Right atrium auricular region (tissue), 2 donors: ENCODE results near the gene SGCD. TPM values are rescaled to one million over a fixed set of nuclear protein-coding genes. Genes with fewer than 3 reads are reported as not detected.

ENCODE experiments used
- DNase-seq: peaks from one replicate; pipeline ENCODE4 v3.0.0-alpha.2; 2019; ENCODE audit warnings: low spot score
- H3K27ac ChIP-seq, 2 donors: fragments of 200-600 bp; sonication (generic); 1 replicate in 1 of 2; 2 replicates in 1 of 2; pipeline ENCODE4 v1.5.1; 2016 to 2019
- H3K27me3 ChIP-seq, 2 donors: fragments of 200-600 bp; sonication (generic); one replicate each; pipeline versions ENCODE4 v1.5.1 to v1.6.0; 2017 to 2019
- H3K36me3 ChIP-seq: fragments of 200-600 bp; sonication (generic); one replicate; pipeline ENCODE4 v1.5.1; 2016
- H3K4me1 ChIP-seq, 2 donors: fragments of 200-600 bp; sonication (generic); one replicate each; pipeline versions ENCODE4 v1.5.1 to v1.6.0; 2017 to 2019
- H3K4me3 ChIP-seq, 2 donors: fragments of 200-600 bp; sonication (generic); 1 replicate in 1 of 2; 2 replicates in 1 of 2; pipeline ENCODE4 v1.5.1; 2017 to 2019; ENCODE audit warnings: mild to moderate bottlenecking in 1 of 2, moderate library complexity in 1 of 2
- H3K9me3 ChIP-seq, 2 donors: fragments of 200-600 bp; sonication (generic); one replicate each; pipeline ENCODE4 v1.5.1; 2019
- CTCF ChIP-seq, 2 donors: fragments of 200-600 bp; sonication (generic); IDR thresholded peaks; one replicate each; pipeline ENCODE4 v1.5.1; 2019; ENCODE audit warnings: antibody characterized with exemption in 2 of 2
- total RNA-seq, 2 donors: library from RNA; depleted of rRNA; stranded (reverse); fragments of >200 nt; gene quantifications; one replicate each; pipeline ENCODE4 v1.1.0, GENCODE V29; 2016

The SGCD gene
- total RNA-seq, 2 donors from 2014 or later, result 56.2 to 85.1 TPM

- TF ChIP-seq CTCF (IDR thresholded peaks at IDR 0.05), result no peak
- no peaks in the 10 kb centered on the region for H3K9me3 ChIP-seq
- H3K4me3 ChIP-seq, result no peak overlapping the region
Observed at GRCh38 chr5:156704139-156704538, 377.2 kb downstream of the SGCD start.

DNA sequence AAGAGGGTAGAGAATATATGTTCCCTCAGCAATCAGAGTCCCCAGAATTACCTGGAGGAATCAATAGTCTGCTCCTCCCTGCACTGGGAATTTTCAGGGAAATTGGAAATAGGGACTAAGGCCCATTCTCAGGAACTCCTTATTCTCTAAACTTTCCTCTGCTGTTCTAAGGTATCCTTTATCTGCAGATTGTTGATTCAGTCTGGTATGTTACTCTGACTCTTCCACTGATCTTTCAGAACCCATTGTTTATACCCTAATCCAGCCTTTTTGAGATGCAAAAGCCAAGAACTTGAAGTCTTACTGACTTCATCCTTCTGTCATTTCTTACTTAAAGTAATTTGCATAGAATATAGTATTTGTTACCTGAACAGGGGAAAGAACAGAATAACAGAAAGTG, 379.7 kb downstream of the SGCD start:
- no peak for TF ChIP-seq CTCF (IDR thresholded peaks at IDR 0.05)

More at GRCh38 chr5:156704139-156704538, 377.2 kb downstream of the SGCD start:
- H3K4me1 ChIP-seq, result no peaks in the 10 kb centered on the region
- H3K27me3 ChIP-seq, result no peaks in the 10 kb centered on the region
- no peak overlapping the region for H3K27ac ChIP-seq
- no peaks in the 10 kb centered on the region for H3K36me3 ChIP-seq
- no peak for DNase-seq

DNA sequence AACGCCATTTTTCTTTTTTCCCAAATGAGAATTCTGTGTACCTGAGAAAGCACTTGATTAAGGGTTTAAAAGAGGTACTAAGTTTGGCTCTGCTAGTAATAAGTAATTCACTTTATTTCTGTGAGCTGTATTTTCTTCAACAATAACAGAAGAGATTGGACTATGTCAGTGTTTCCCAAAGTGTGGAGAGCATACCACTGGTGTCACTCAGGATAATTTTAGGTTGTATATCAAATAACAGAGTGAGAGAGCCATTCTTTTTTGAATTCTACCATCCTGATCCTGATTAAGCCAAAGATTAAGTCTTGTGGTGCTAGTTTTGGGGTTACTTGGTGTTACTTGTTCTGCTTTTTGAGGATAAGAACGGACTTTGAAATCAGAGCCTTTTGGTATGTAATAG, 380.8 kb downstream of the SGCD start:
- no peaks in the 10 kb centered on the region for H3K4me1 ChIP-seq
- no peak for DNase-seq
- no peak for TF ChIP-seq CTCF (IDR thresholded peaks at IDR 0.05)
- H3K4me3 ChIP-seq, result peak overlapping the region in 1 of 2 donors; percentile 3
- no peaks in the 10 kb centered on the region for H3K9me3 ChIP-seq
- H3K36me3 ChIP-seq, result no peaks in the 10 kb centered on the region
- H3K27me3 ChIP-seq, result no peaks in the 10 kb centered on the region
- peak overlapping the region in 1 of 2 donors; percentile 63 for H3K27ac ChIP-seq

More for the DNA sequence above, 379.7 kb downstream of the SGCD start:
- H3K4me3 ChIP-seq, result no peak overlapping the region
- H3K9me3 ChIP-seq, result no peaks in the 10 kb centered on the region
- no peak overlapping the region for H3K27ac ChIP-seq
- no peak for DNase-seq
- H3K36me3 ChIP-seq, result no peaks in the 10 kb centered on the region
- no peaks in the 10 kb centered on the region for H3K27me3 ChIP-seq
- no peaks in the 10 kb centered on the region for H3K4me1 ChIP-seq

DNA sequence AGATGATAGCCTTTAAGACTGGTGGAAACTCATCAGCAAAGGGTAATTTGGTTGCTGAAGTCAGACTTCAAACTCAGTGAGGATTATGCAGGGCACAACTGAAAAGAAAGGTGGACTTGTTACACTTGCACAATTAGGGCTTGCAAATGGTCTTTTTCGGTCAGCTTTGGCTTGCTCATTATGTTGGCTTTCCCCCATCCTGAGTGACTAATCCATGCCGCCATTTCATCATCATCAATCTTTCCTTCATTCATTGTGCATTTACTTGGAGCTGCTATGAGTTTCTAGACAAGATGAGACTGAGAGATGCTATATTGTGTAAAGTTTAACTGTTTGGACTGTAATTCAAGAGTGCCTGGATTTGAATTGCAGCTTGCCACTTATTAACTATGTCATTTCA, 388.3 kb downstream of the SGCD start:
- Histone ChIP-seq H3K27ac (no peak overlapping the region), H3K36me3 (no peaks in the 10 kb centered on the region), H3K4me3 (no peak overlapping the region), H3K27me3 (no peaks in the 10 kb centered on the region), H3K4me1 (no peaks in the 10 kb centered on the region), H3K9me3 (no peaks in the 10 kb centered on the region)
- no peak for TF ChIP-seq CTCF (IDR thresholded peaks at IDR 0.05)
- no peak for DNase-seq

- no peak overlapping the region for H3K4me3 ChIP-seq
- no peaks in the 10 kb centered on the region for H3K4me1 ChIP-seq
- H3K27ac ChIP-seq, result no peak overlapping the region
- no peaks in the 10 kb centered on the region for H3K27me3 ChIP-seq
- H3K36me3 ChIP-seq, result no peaks in the 10 kb centered on the region
- H3K9me3 ChIP-seq, result no peaks in the 10 kb centered on the region
- no peak for TF ChIP-seq CTCF (IDR thresholded peaks at IDR 0.05)
- DNase-seq, result no peak
Observed at GRCh38 chr5:156716591-156717380, 389.8 kb downstream of the SGCD start.

DNA sequence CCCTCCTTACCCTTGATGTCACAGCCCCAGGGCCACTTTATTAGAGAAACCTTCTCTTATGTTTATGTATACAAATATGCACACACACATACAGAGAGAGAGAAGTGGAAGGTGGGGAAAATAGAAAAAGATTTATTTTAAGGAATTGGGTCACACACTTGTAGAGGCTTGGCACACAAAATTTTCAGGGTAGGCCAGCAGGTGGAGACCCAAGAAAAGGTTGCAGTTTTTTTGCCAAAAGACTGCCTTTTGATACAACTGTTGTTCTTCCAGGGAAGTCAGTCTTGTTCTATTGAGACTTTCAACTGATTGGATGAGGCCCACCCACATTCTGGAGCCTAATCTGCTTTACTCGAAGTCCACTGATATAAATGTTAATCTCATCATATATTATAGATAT, 392.0 kb downstream of the SGCD start:
- Histone ChIP-seq H3K27me3 (no peaks in the 10 kb centered on the region), H3K36me3 (no peaks in the 10 kb centered on the region), H3K9me3 (no peaks in the 10 kb centered on the region), H3K27ac (no peak overlapping the region), H3K4me3 (no peak overlapping the region), H3K4me1 (peaks cover 0 to 9% of the 10 kb centered on the region in 2 donors)
- no peak for TF ChIP-seq CTCF (IDR thresholded peaks at IDR 0.05)
- DNase-seq, result no peak
